ENCODE measurements around the gene RNU2-1. TPM values are rescaled to one million over a fixed set of nuclear protein-coding genes. Genes with fewer than 3 reads are reported as not detected.
A peak's percentile ranks its signal among the peaks of the same experiment; 100 is the strongest.
"Not testable (repeated sequence)": the region's sequence is repeated elsewhere in the genome, so short reads cannot be mapped to it uniquely, and the experiment has no call there.

Gene RNU2-1
- total and polyA plus RNA-seq, 10 donors, result 8,053 to 10,281 (median 8,790) TPM; not detected in 6

DNA sequence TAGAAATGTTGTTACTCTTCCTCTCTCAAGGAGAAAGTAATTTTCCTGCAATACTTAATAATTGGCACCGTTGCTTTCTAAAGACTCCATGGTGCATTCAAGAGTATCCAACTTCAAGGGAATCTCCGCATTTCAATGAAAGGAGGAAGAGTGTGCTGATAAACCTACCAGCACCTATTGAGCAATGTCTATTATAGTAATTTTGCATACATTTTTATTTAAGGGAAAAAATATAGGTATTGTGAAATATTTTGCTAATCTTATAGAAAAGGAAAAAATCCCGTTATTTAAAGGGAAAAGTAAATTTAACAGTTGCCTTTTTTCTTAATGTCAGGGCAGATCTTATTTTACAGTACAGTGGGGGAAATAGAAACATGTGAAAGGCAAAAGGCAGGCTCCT lies 23.2 kb downstream of the RNU2-1 start:
- TF ChIP-seq POLR2AphosphoS5 (IDR thresholded peaks at IDR 0.05), result no peak
- TF ChIP-seq, protein P1, sequence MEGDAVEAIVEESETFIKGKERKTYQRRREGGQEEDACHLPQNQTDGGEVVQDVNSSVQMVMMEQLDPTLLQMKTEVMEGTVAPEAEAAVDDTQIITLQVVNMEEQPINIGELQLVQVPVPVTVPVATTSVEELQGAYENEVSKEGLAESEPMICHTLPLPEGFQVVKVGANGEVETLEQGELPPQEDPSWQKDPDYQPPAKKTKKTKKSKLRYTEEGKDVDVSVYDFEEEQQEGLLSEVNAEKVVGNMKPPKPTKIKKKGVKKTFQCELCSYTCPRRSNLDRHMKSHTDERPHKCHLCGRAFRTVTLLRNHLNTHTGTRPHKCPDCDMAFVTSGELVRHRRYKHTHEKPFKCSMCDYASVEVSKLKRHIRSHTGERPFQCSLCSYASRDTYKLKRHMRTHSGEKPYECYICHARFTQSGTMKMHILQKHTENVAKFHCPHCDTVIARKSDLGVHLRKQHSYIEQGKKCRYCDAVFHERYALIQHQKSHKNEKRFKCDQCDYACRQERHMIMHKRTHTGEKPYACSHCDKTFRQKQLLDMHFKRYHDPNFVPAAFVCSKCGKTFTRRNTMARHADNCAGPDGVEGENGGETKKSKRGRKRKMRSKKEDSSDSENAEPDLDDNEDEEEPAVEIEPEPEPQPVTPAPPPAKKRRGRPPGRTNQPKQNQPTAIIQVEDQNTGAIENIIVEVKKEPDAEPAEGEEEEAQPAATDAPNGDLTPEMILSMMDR (IDR thresholded peaks at IDR 0.05 in 8 of 11, conservative IDR thresholded peaks at IDR 0.05 in 3 of 11), result no peak
- TF ChIP-seq POLR2A (IDR thresholded peaks at IDR 0.05), result no peak
- Histone ChIP-seq H3K36me3 (peaks cover 3 to 79% (median 33%) of the 10 kb centered on the region in 6 donors), H3K27me3 (replicated peaks in 1 of 7) (no peaks in the 10 kb centered on the region), H3K4me1 (peaks cover 16 to 51% (median 34%) of the 10 kb centered on the region in 6 donors), H3K9me3 (no peaks in the 10 kb centered on the region), H3K27ac (peak overlapping the region; percentile 79 to 93 (median 88)), H3K4me3 (peak overlapping the region in 1 of 8 donors; percentile 89)
- DNase-seq, result no peak
- intact Hi-C loops (cut with DNase I; ENCODE audit: low total_unique reads), result no loop called here
- WGBS, 5 donors, result 59 to 81% (median 65%) methylated on average over 3 of the region's 3 CpGs

DNA sequence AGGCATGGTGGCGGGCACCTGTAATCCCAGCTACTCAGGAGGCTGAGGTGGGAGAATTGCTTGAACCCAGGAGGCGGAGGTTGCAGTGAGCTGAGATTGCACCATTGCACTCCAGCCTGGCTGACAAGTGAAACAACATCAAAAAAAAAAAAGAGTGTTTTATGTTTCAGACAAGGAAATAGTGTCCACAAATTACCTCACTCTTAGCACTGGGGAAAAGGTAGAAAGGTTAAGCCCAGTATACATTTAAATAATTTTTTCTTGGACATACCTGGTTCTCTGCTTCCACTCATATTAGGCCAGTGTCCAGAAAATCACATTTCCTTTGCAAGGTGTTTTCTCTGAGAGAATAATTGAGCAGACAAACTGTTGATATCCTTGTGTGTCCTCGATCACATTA lies 30.8 kb downstream of the RNU2-1 start:
- peaks cover 7 to 100% (median 91%) of the 10 kb centered on the region in 6 donors for H3K36me3 ChIP-seq
- H3K27ac ChIP-seq; H3K4me1 ChIP-seq; H3K4me3 ChIP-seq; intact Hi-C loops (cut with DNase I; ENCODE audit: low total_unique reads); H3K27me3 ChIP-seq (replicated peaks in 1 of 7); DNase-seq; H3K9me3 ChIP-seq: not testable (repeated sequence)
- 95 to 100% (median 97%) methylated on average over 3 of the region's 3 CpGs for WGBS, 5 donors

DNA sequence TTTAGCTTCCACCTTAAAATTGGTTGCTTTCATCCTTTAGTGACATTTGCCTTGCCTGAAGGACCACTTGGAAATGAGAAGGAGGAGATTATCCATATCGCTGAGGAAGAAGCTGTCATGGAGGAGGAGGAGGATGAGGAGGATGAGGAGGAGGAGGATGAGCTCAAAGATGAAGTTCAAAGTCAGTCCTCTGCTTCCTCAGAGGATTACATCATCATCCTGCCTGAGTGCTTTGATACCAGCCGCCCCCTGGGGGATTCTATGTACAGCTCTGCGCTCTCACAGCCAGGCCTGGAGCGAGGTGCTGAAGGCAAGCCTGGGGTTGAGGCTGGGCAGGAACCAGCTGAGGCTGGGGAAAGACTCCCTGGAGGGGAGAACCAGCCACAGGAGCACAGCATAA lies 33.6 kb downstream of the RNU2-1 start:
- 72 to 89% (median 79%) methylated on average over 4 of the region's 4 CpGs for WGBS, 5 donors
- H3K4me1 ChIP-seq, result no peaks in the 10 kb centered on the region
- H3K36me3 ChIP-seq, result peaks cover 7 to 100% (median 100%) of the 10 kb centered on the region in 6 donors
- H3K9me3 ChIP-seq, result no peaks in the 10 kb centered on the region
- no peak overlapping the region for H3K4me3 ChIP-seq
- peak in 2 of 3 donors; percentile 12 to 21 for TF ChIP-seq POLR2AphosphoS5 (IDR thresholded peaks at IDR 0.05)
- TF ChIP-seq, protein P1 (IDR thresholded peaks at IDR 0.05 in 8 of 11, conservative IDR thresholded peaks at IDR 0.05 in 3 of 11), result no peak
- no peaks in the 10 kb centered on the region for H3K27me3 ChIP-seq (replicated peaks in 1 of 7)
- no peak overlapping the region for H3K27ac ChIP-seq
- no peak for DNase-seq
- intact Hi-C loops (cut with DNase I; ENCODE audit: low total_unique reads), result no loop called here

DNA sequence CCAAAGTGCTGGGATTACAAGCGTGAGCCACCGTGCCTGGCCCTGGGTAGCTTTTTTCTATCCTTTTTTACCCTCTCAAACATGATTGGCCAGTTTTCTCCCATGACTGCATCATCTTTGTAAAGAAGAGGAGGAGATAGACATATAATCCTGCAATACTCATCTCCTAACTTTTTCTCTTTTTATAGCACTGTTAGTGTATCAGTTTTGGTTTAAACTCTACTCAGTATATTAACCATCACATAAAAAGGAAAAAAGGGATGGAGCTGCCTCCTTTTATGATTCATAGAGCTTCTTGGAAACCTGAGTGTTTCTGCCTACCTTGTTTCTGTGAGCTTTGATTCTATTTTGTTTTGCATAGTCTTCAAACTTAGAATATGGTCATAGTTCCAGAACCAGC lies 34.1 kb downstream of the RNU2-1 start:
- intact Hi-C loops (cut with DNase I; ENCODE audit: low total_unique reads), result no loop called here
- 83 to 97% (median 89%) methylated on average over 2 of the region's 2 CpGs for WGBS, 5 donors
- Histone ChIP-seq H3K27me3 (replicated peaks in 1 of 7) (no peaks in the 10 kb centered on the region), H3K4me3 (no peak overlapping the region), H3K4me1 (no peaks in the 10 kb centered on the region), H3K27ac (no peak overlapping the region), H3K36me3 (peaks cover 10 to 100% (median 100%) of the 10 kb centered on the region in 6 donors), H3K9me3 (no peaks in the 10 kb centered on the region)
- TF ChIP-seq, protein P1 (IDR thresholded peaks at IDR 0.05 in 8 of 11, conservative IDR thresholded peaks at IDR 0.05 in 3 of 11), result no peak
- TF ChIP-seq POLR2A (IDR thresholded peaks at IDR 0.05) (no peak), POLR2AphosphoS5 (IDR thresholded peaks at IDR 0.05) (no peak)
- no peak for DNase-seq

DNA sequence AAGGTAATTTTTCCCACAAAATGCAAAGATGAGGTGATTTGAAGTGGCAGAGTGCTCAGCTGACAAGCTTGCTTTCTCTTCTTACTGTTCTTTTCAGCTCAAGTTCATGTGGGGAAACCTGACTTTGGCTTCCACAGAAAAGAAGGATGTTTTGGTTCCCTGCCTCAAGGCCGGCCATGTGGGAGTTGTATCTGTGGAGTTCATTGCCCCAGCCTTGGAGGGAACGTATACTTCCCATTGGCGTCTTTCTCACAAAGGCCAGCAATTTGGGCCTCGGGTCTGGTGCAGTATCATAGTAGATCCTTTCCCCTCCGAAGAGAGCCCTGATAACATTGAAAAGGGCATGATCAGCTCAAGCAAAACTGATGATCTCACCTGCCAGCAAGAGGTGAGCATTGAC lies 40.5 kb downstream of the RNU2-1 start:
- TF ChIP-seq POLR2AphosphoS5 (IDR thresholded peaks at IDR 0.05), result peak in 1 of 3 donors; percentile 6
- TF ChIP-seq, protein P1 (IDR thresholded peaks at IDR 0.05 in 8 of 11, conservative IDR thresholded peaks at IDR 0.05 in 3 of 11), result no peak
- H3K36me3 ChIP-seq, result peaks cover 23 to 100% (median 98%) of the 10 kb centered on the region in 6 donors
- H3K27ac ChIP-seq, result no peak overlapping the region
- intact Hi-C loops (cut with DNase I; ENCODE audit: low total_unique reads), result no loop called here
- no peak overlapping the region for H3K4me3 ChIP-seq
- H3K27me3 ChIP-seq (replicated peaks in 1 of 7), result no peaks in the 10 kb centered on the region
- no peak for DNase-seq
- WGBS, 5 donors, result 77 to 99% (median 88%) methylated on average over 5 of the region's 5 CpGs
- H3K9me3 ChIP-seq, result no peaks in the 10 kb centered on the region
- H3K4me1 ChIP-seq, result no peaks in the 10 kb centered on the region

DNA sequence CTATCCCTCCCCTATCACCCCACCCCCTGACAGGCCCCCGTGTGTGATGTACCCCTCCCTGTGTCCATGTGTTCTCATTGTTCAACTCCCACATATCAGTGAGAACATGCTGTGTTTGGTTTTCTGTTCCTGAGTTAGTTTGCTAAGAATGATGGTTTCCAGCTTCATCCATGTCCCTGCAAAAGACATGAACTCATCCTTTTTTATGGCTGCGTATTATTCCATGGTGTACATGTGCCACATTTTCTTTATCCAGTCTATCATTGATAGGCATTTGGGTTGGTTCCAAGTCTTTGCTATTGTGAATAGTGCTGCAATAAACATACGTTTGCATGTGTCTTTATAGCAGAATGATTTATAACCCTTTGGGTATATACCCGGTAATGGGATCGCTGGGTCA lies 47.1 kb downstream of the RNU2-1 start:
- intact Hi-C loops (cut with DNase I; ENCODE audit: low total_unique reads); H3K27me3 ChIP-seq (replicated peaks in 1 of 7); H3K27ac ChIP-seq; H3K4me1 ChIP-seq; DNase-seq; H3K4me3 ChIP-seq; H3K9me3 ChIP-seq: not testable (repeated sequence)
- 96 to 98% (median 97%) methylated on average over 5 of the region's 5 CpGs for WGBS, 5 donors
- H3K36me3 ChIP-seq, result peaks cover 3 to 100% (median 83%) of the 10 kb centered on the region in 6 donors
